ENCODE data around the gene CRYGC. TPM values are rescaled to one million over a fixed set of nuclear protein-coding genes. Genes with fewer than 3 reads are reported as not detected.

Gene CRYGC
- total and polyA plus RNA-seq, 2 donors (not counting 1 experiment from before 2014, with no cell fraction given) = not detected

DNA sequence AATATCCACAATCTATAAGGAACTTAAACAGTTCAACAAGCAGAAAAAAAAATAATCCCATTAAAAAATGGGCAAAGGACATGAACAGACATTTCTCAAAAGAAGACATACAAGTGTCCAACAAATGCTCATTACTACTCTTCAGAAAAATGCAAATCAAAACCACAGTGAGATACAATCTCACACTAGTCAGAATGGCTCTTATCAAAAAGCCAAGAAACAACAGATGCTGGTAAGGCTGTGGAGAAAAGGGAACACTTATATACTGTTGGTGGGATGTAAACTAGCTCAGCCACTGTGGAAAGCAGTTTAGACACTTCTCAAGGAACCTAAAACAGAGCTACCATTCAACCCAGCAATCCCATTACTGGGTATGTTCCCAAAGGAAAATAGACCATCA, 23.5 kb upstream of the CRYGC start:
- Histone ChIP-seq H3K4me3 (ENCODE audit: control extremely low read depth in 1 of 5, extremely low read depth in 1 of 5, insufficient read depth in 1 of 5, low read depth in 2 of 5, low read length in 4 of 5) (no peak overlapping the region), H3K9me3 (ENCODE audit: control extremely low read depth in 1 of 3, control insufficient read depth in 2 of 3, insufficient read depth in 1 of 3, low read length in 2 of 3) (no peaks in the 10 kb centered on the region), H3K9ac (ENCODE audit: low read length) (no peak overlapping the region), H2AFZ (ENCODE audit: insufficient read depth, low read depth, low read length, poor library complexity, severe bottlenecking) (no peak overlapping the region), H3K79me2 (ENCODE audit: control insufficient read depth, insufficient read depth, low read length) (no peaks in the 10 kb centered on the region), H3K4me1 (ENCODE audit: control insufficient read depth in 2 of 2, insufficient read depth in 2 of 2, low read length in 2 of 2) (no peaks in the 10 kb centered on the region), H3K27ac (ENCODE audit: low read length in 2 of 2) (no peak overlapping the region), H3K36me3 (replicated peaks in 1 of 2; ENCODE audit: control extremely low read depth in 1 of 2, control insufficient read depth in 1 of 2, extremely low read depth in 1 of 2, insufficient read depth in 2 of 2, low read length in 1 of 2) (no peaks in the 10 kb centered on the region), H3K4me2 (replicated peaks; ENCODE audit: low read depth, low read length, poor library complexity, severe bottlenecking) (no peak overlapping the region), H4K20me1 (ENCODE audit: control insufficient read depth, insufficient read depth, low read length, poor library complexity, severe bottlenecking) (no peaks in the 10 kb centered on the region), H3K27me3 (replicated peaks in 1 of 4; ENCODE audit: control extremely low read depth in 1 of 4, control insufficient read depth in 3 of 4, insufficient read depth in 4 of 4, low read length in 3 of 4) (no peaks in the 10 kb centered on the region)
- Mint-ChIP-seq H3K27me3 (no peaks in the 10 kb centered on the region), H3K4me3 (no peak overlapping the region), H3K9me3 (ENCODE audit: insufficient read depth) (peaks cover 6% of the 10 kb centered on the region), H3K4me1 (no peaks in the 10 kb centered on the region), H3K27ac (no peak overlapping the region)
- TF ChIP-seq, protein P1, sequence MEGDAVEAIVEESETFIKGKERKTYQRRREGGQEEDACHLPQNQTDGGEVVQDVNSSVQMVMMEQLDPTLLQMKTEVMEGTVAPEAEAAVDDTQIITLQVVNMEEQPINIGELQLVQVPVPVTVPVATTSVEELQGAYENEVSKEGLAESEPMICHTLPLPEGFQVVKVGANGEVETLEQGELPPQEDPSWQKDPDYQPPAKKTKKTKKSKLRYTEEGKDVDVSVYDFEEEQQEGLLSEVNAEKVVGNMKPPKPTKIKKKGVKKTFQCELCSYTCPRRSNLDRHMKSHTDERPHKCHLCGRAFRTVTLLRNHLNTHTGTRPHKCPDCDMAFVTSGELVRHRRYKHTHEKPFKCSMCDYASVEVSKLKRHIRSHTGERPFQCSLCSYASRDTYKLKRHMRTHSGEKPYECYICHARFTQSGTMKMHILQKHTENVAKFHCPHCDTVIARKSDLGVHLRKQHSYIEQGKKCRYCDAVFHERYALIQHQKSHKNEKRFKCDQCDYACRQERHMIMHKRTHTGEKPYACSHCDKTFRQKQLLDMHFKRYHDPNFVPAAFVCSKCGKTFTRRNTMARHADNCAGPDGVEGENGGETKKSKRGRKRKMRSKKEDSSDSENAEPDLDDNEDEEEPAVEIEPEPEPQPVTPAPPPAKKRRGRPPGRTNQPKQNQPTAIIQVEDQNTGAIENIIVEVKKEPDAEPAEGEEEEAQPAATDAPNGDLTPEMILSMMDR (IDR thresholded peaks at IDR 0.05) = no peak
- TF ChIP-seq EZH2 (IDR thresholded peaks at IDR 0.05; ENCODE audit: borderline replicate concordance, insufficient read depth, low read depth, low read length, poor library complexity, severe bottlenecking) = no peak
- ChIA-PET CTCF (interaction anchor here (0.6 kb wide), 1 partner anchor 21 kb away, joined by 3 read pairs; no protein-coding TSS in a partner anchor), POLR2A (no interaction called here)
- ATAC-seq (ENCODE audit: low read depth) (no peak), DNase-seq (no peak)
- intact Hi-C loops (cut with micrococcal nuclease) = no loop called here

DNA sequence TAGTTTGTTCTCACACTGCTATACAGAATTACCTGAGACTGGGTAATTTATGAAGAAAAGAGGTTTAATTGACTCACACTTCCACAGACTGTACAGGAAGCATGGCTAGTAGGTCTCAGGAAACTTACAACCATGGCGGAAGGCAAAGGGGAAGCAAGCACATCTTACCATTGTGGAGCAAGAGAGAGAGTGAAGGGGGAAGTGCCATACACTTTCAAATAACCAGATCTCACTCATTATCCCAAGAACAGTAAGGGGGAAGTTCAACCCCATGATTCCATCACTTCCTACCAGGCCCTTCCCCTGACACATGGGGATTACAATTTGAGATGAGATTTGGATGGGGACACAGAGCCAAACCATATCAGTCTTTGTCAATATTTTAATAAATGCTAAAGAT, 21.3 kb upstream of the CRYGC start:
- intact Hi-C loops (cut with micrococcal nuclease) = no loop called here
- Histone ChIP-seq H3K9ac (ENCODE audit: low read length) (no peak overlapping the region), H3K9me3 (ENCODE audit: control extremely low read depth in 1 of 3, control insufficient read depth in 2 of 3, insufficient read depth in 1 of 3, low read length in 2 of 3) (no peaks in the 10 kb centered on the region), H3K27ac (ENCODE audit: low read length in 2 of 2) (no peak overlapping the region), H3K4me2 (replicated peaks; ENCODE audit: low read depth, low read length, poor library complexity, severe bottlenecking) (no peak overlapping the region), H3K4me1 (ENCODE audit: control insufficient read depth in 2 of 2, insufficient read depth in 2 of 2, low read length in 2 of 2) (no peaks in the 10 kb centered on the region), H3K79me2 (ENCODE audit: control insufficient read depth, insufficient read depth, low read length) (no peaks in the 10 kb centered on the region), H2AFZ (ENCODE audit: insufficient read depth, low read depth, low read length, poor library complexity, severe bottlenecking) (no peak overlapping the region), H3K27me3 (replicated peaks in 1 of 4; ENCODE audit: control extremely low read depth in 1 of 4, control insufficient read depth in 3 of 4, insufficient read depth in 4 of 4, low read length in 3 of 4) (no peaks in the 10 kb centered on the region), H3K36me3 (replicated peaks in 1 of 2; ENCODE audit: control extremely low read depth in 1 of 2, control insufficient read depth in 1 of 2, extremely low read depth in 1 of 2, insufficient read depth in 2 of 2, low read length in 1 of 2) (no peaks in the 10 kb centered on the region), H3K4me3 (ENCODE audit: control extremely low read depth in 1 of 5, extremely low read depth in 1 of 5, insufficient read depth in 1 of 5, low read depth in 2 of 5, low read length in 4 of 5) (no peak overlapping the region), H4K20me1 (ENCODE audit: control insufficient read depth, insufficient read depth, low read length, poor library complexity, severe bottlenecking) (no peaks in the 10 kb centered on the region)
- Mint-ChIP-seq H3K27ac (no peak overlapping the region), H3K4me1 (no peaks in the 10 kb centered on the region), H3K4me3 (no peak overlapping the region), H3K9me3 (ENCODE audit: insufficient read depth) (peaks cover 6% of the 10 kb centered on the region), H3K27me3 (peaks cover 14% of the 10 kb centered on the region)
- TF ChIP-seq, protein P1 (IDR thresholded peaks at IDR 0.05) = no peak
- no peak for TF ChIP-seq EZH2 (IDR thresholded peaks at IDR 0.05; ENCODE audit: borderline replicate concordance, insufficient read depth, low read depth, low read length, poor library complexity, severe bottlenecking)
- POLR2A ChIA-PET = no interaction called here
- ATAC-seq (ENCODE audit: low read depth) (no peak), DNase-seq (no peak)
- CTCF ChIA-PET = no interaction called here
- no CpG with 5 or more reads among the region's 1 CpG for WGBS (ENCODE audit: insufficient coverage)
